K562 (cell line): ENCODE measurements around the gene ACSL5.

ENCODE experiments used
- EP300 ChIP-seq: IDR thresholded peaks from 2 replicates; pipeline ENCODE4 v1.6.1; 2012; ENCODE audit warnings: low read length, improper control_type of control experiment
- MTA3 ChIP-seq: fragments of 450-650 bp; formaldehyde crosslinking; IDR thresholded peaks from 2 replicates; pipeline ENCODE4 v1.6.1; 2017; ENCODE audit warnings: mild to moderate bottlenecking, borderline replicate concordance
- NFE2L1 ChIP-seq: fragments of 450-650 bp; IDR thresholded peaks from 2 replicates; pipeline ENCODE4 v1.6.1; 2016; ENCODE audit warnings: missing genetic modification characterization, low read depth, mild to moderate bottlenecking, missing compliant biosample characterization, moderate library complexity, borderline replicate concordance
- VEZF1 ChIP-seq: fragments of 200-800 bp; sonication (Bioruptor generic); IDR thresholded peaks from 2 replicates; pipeline ENCODE4 v1.6.1; 2017; ENCODE audit warnings: missing genetic modification characterization, missing compliant biosample characterization
- ZNF146 ChIP-seq: IDR thresholded peaks from one replicate; pipeline ENCODE4 v1.6.1; 2018; ENCODE audit warnings: missing compliant biosample characterization; ENCODE audit not compliant: unreplicated experiment

- TF ChIP-seq VEZF1 (no peak), NFE2L1 (no peak), EP300 (no peak), ZNF146 (CRISPR knock-in tag) (no peak), MTA3 (no peak)
Observed at GRCh38 chr10:112426111-112426510, 52.2 kb downstream of the ACSL5 start.
